Stimulated activated CD8-positive, alpha-beta memory T cell treated with anti-CD3 and anti-CD28 coated beads, Interleukin-2, amount 100 ng/mL, for 1 hour (primary cell): Measurements from ENCODE around the gene OR1I1.
"Not testable (repeated sequence)": the region's sequence is repeated elsewhere in the genome, so short reads cannot be mapped to it uniquely, and the experiment has no call there.

Experiments used
- DNase-seq, 2 donors: peaks; one replicate each; pipeline ENCODE4 v3.0.0-alpha.2; 2020; ENCODE audit warnings: low read depth in 2 of 2

The OR1I1 gene

GRCh38 chr19:15081911-15082310 is at the start of gene OR1I1:
Gene OR1I1, plus strand, starts transcription at chr19:15082211. Its CDS starts 4,855 bp downstream, at chr19:15087066.
- no peak for DNase-seq

GRCh38 chr19:15035795-15036311 is 46.2 kb upstream of the OR1I1 start:
- no peak for DNase-seq

GRCh38 chr19:15037586-15037985 is 44.4 kb upstream of the OR1I1 start:
- no peak for DNase-seq

GRCh38 chr19:15038294-15038693 is 43.7 kb upstream of the OR1I1 start:
- no peak for DNase-seq

- no peak for DNase-seq
Observed at GRCh38 chr19:15042003-15042402, 40.0 kb upstream of the OR1I1 start.

GRCh38 chr19:15042826-15043225 is 39.2 kb upstream of the OR1I1 start:
- DNase-seq = no peak

GRCh38 chr19:15045506-15045905 is 36.5 kb upstream of the OR1I1 start:
- DNase-seq = no peak

- DNase-seq = no peak
Observed at GRCh38 chr19:15047680-15048079, 34.3 kb upstream of the OR1I1 start.

GRCh38 chr19:15048128-15048527 is 33.9 kb upstream of the OR1I1 start:
- no peak for DNase-seq

- DNase-seq = no peak
Observed at GRCh38 chr19:15048885-15049541, 33.0 kb upstream of the OR1I1 start, which contains the start of gene CASP14. Gene CASP14, plus strand, starts transcription at chr19:15049480. Its CDS starts 2,772 bp downstream, at chr19:15052252.

- no peak for DNase-seq
Observed at GRCh38 chr19:15050639-15051038, 31.4 kb upstream of the OR1I1 start.

GRCh38 chr19:15062036-15062435 is 20.0 kb upstream of the OR1I1 start:
- no peak for DNase-seq

GRCh38 chr19:15070386-15070785 is 11.6 kb upstream of the OR1I1 start:
- not testable (repeated sequence) for DNase-seq

- DNase-seq = no peak
Observed at GRCh38 chr19:15072930-15073647, 8.9 kb upstream of the OR1I1 start.

GRCh38 chr19:15074371-15074770 is 7.6 kb upstream of the OR1I1 start:
- no peak for DNase-seq

GRCh38 chr19:15075806-15076205 is 6.2 kb upstream of the OR1I1 start:
- DNase-seq = no peak

- not testable (repeated sequence) for DNase-seq
Observed at GRCh38 chr19:15080002-15080401, 2.0 kb upstream of the OR1I1 start.

- no peak for DNase-seq
Observed at GRCh38 chr19:15087182-15087581, 5.2 kb downstream of the OR1I1 start.

- peak; percentile 13 to 14 for DNase-seq
Observed at GRCh38 chr19:15091918-15092753, 10.1 kb downstream of the OR1I1 start.

GRCh38 chr19:15093001-15093400 is 11.0 kb downstream of the OR1I1 start:
- DNase-seq = no peak

- no peak for DNase-seq
Observed at GRCh38 chr19:15096223-15096622, 14.2 kb downstream of the OR1I1 start.

- DNase-seq = not testable (repeated sequence)
Observed at GRCh38 chr19:15097980-15098379, 16.0 kb downstream of the OR1I1 start.
